Inferior parietal cortex (tissue), 1 donor: Measurements from ENCODE around the gene LHX6.

Source experiments
- DNase-seq: peaks from one replicate; pipeline ENCODE4 v3.0.0-alpha.2; 2016; ENCODE audit errors: extremely low spot score

LHX6 gene

DNA sequence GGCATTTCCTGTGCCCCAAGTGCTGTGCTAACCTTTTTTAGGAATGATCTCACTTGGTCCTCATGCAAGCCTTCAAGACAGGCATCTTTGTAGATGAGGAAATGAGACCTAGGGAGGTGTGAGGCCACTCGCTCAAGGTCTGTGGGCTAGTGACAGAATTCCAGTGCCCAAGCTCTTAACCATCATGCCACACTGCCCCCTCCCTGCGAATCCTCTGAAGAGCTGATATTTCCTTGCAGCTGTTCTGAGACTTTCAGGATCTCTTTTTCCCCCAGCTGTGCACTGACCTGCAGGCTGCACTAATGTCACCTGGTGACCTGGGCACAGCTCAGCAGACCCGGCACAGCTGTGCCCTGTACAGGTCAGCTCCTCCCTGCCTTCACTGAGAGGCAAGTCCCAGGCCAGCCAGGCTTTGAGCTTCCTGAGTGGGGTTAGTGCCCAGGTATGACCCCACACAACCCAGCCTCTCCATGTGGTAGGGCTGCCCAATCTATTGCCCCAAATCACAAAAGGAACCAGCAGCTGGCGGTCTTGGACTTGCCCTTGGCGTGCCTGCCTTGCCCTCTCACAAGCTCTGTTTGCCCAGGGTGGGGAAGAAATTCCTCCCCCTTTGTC, 36.4 kb downstream of the LHX6 start:
- no peak for DNase-seq

DNA sequence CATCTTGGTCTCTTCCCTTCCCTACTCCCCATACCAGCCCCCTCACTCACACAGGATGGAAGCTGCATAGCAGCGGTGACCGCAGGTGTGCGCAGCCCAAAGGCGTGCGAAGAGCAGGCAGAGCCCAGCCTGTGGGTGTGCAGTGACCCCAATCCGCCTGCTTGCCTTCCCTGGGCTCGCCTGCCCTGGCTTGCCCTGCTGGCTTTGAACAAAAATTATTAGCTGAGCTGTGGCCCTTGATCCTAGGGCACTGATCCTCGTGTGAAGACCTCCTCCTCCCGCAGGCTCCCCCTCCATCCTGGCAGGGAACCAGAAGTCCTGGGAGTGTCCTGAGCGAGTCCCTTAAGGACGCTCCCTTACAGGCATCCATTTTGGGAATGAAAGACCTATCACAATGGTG, 37.2 kb downstream of the LHX6 start:
- DNase-seq, result no peak

DNA sequence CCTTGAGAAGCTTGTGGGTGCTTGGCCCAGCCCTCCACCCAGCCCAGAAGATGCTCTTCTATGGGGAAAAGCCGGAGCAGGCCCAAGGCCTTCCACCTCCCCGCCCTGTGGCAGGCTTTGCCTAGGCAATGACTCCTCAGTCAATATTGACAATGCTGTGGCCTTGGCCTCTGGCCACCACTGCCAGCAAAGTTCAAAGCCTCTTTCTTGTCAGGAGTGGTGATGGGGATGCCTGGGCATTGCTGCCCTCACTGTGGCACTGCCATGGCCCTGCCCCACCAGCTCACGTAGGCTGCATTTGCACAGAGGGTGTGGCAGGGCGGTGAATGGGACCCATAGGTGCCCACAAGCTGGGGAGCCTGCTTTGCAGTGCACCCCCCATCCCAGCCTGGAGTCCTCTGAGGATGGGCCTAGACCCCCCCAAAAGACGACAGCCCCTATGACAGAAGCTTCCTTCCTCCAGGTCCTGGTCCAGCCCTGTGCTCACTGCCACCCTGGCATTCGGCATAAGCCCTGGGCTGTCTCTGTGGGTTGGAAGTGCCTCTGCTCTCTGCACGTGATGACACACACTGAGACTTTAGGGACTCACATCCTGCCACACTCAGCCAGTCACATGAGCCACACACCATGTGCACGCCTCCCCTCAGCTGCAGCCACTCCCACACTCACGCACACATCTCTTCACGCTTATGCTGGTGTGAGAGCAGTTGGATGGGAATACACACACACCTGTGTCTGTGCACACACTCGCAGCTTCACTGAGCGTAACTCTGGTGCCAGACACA, 38.0 kb downstream of the LHX6 start:
- peak; percentile 15 for DNase-seq

DNA sequence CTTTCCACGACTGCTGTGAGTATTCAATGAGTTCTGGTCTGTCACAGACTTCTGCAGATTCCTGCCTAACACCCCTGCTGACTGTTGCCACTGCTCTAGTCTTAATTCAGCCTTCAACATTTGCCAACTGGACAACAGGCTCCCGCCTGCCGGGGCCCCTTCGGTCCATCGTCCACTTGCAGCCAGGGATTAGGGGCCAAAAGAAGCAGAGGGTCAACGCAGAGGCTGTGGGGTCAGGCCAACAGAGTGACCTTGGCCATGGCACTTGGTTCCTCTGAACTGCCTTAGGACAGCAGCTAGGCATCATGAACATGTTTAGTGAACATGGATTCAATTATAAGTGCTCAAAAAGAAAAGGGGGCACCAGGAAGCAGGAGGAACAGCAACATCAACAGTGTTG, 40.4 kb downstream of the LHX6 start:
- DNase-seq, result no peak

DNA sequence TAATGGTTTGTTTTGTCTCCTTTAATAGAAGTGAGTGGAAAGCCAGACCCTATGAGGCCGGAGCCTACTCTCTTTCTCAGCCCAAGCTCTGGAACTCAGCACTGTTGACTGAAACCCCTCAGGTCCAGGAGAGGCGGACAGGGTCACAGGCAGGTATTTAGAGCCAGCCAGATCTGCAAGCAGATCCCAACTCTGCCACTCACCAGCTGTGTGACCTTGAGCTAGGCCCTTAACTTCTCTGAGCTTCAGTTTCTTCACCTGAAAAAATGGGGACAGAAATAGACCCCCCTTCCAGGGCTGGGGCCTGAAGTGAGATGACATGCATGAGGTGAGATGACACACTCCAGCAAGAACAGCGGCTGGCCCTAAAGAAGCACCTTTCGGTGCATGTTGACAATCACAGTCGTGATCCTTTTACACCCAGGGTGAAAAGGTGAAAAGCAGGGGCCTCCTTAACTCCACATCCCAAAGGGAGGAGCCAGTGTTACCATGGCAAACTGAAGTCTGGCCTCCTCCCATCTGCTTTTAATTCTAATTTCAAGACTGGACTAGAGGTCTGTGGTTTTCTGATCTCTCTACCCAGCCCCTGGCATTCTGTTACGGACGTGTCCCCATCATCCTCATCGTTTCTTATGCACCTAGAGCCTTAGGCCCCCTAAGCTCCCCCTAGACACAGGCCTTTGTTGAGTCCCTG, 41.8 kb downstream of the LHX6 start:
- no peak for DNase-seq

DNA sequence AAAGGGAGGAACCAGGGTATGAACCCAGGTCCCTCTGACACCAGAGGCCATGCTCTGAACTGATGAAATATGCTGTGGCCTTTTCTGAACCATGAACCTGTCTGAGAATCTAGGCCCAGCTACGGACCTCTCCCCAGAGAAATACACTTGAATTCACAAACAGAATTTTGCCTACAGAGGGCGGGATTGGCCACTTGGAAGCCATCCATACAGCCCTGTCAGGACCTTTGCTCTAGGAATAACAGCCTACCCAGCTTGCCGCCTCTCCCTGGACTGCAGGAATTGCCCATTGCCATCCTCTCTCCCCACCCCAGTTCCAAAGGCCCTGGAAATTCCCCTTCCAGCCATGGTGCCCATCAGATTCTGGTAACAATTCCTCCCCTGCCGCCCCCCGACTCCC, 42.5 kb downstream of the LHX6 start:
- no peak for DNase-seq

DNA sequence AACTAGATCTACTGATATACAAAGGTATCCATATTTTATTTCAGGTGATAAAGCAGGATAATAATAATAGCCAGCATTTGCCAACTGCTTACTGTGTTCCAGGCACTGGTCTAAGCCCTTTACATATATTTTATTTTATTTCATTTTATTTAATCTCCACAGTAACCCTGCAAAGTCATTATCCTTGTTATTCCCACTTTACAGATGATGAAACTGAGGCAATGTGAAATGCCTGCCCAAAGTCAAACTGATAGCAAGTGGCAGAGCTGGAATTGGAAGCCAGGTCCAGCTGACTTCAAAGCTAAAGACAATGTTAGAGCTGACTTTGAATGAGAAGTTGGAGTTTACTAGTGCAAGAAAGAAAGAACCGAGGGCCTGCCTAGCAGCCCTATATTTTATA, 44.2 kb downstream of the LHX6 start:
- DNase-seq, result no peak

DNA sequence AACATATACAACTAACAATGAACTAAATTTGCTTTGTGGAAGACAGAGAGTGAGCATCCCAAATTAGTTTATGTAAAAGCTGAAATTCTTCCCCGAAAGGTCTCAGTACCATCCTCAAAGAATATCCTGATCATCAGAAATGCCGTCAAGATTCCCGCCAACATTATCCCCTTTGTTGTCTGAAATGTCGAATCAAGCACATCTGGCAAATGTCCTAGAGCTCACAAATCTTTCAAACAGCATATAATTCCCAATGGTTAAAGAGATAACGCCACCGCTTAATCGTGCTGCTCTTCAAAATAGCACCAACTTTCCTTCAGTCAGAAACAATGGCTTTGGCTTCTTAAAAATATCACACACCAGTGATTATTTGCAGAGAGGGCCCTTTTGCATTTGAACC, 45.3 kb downstream of the LHX6 start:
- DNase-seq, result no peak

DNA sequence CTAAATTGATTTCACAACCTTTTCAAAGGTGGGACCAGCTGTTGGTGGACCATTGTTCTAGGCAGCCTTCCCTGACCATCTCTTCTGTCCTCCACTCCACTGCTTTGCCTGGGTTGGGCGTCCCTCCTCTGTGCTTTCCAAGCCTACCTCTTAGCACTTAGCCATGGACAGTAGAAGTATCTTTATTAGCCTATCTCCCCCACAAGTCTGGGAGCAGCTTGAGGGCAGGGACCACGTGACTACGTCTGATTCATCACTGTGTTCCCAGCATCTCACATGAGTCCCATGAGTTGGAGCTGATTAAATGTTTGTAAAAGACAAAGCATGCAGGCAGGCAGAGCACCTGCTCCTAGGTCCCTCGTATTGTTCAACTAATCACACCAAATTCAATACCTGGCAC, 48.1 kb downstream of the LHX6 start:
- DNase-seq, result no peak

DNA sequence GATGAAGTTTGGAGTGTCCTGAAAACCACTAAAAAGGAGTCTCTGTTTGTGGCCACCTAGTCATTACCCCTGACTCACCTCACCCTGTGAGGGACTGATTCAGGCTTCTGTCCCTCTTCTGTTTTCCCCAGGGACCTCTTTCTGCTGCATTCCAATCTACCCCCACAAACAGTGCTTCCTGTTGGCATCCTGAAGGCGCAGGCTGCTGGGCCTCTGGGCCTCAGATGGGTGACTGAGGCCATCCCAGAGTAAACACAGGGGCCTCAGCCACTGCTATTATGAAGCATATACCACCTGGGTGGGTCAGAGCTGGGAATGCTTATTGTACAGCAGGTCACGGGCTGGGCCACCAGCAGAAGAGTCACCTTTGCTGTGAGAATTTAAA, 49.1 kb downstream of the LHX6 start:
- DNase-seq, result no peak

DNA sequence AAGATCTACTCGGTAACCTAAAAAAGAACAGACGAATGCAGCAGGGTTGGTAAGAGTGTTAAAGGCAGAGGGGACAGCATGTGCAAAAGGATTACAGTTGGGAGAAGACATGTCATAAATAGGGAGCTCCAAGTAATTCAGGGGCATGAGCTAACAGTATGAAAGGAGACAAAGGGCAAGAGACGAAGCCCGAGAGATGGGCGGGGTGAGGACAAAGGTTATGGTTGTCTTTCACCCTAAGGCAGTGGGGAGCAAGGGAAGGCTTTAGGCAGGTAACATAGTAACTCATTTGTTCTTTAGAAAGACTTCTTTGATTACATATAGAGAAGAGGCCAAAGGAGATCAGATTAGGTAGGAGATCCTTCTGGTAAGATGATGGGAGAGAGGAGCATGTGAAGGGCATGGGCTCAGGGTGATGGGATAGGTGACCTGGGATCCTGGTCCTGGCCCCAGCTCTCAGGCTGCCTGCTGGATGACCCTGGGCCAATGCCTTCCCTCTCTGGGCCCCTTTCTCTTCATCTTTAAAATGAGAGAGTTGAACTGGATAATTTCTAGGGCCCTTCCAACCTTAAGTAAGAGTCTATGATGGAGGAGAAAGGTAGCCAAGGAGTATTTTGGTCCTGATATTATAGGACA, 49.6 kb downstream of the LHX6 start:
- DNase-seq, result no peak

DNA sequence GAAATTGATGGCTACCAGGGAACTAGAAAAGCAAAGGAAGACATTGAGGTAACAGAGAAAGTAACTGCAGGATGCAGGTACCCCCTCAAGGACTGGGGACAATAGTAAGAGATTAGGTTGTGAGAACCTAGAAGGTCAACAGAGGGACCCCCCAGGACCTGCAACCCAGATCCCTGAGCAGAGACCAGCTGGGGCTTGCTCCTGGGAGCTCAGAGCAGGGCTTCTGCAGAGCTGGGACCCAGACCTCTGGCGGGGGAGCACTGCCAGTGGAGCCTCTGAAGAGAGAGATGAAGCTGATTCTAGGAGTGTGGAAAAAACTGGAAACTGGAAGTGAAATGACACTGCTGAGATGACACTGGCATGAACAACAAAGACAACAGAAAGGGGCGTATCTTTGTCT, 51.8 kb downstream of the LHX6 start:
- no peak for DNase-seq

DNA sequence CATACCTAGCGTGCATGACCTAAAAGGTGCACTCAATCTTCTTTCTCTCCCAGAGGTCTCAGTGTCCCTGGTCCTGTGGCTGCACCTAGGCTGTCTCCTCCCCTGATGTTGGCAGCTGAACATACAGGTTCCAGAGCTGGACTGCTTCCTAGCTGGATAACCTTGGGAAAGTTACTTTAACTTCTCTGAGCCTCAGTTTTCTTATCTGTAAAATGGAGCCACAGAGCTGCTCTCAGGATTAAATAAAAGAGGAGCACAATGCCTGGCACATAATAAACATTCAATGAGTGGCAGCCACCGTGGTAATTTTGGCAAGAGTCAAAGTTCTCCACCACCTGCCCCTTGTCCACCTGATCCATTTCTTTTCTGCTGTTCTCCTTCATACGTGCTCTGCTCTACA, 55.1 kb downstream of the LHX6 start:
- no peak for DNase-seq

DNA sequence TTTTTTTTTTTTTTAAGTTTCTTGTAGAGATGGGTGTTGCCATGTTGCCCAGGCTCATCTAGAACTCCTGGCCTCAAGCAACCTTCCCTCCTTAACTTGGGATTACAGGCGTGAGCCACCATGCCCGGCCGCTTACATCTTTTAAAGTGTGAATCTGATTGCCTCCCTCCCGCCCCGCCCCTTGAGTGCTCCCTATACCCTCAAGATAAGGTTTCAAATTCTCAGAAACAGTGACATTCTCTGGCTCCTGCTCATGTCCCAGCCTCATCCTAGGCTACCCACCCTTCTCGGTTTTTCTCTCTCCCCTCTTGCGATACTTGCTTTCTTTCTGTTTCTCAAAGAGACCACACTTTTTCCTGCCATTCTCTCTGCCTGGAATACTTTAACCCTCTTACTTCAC, 56.6 kb downstream of the LHX6 start:
- DNase-seq, result no peak

DNA sequence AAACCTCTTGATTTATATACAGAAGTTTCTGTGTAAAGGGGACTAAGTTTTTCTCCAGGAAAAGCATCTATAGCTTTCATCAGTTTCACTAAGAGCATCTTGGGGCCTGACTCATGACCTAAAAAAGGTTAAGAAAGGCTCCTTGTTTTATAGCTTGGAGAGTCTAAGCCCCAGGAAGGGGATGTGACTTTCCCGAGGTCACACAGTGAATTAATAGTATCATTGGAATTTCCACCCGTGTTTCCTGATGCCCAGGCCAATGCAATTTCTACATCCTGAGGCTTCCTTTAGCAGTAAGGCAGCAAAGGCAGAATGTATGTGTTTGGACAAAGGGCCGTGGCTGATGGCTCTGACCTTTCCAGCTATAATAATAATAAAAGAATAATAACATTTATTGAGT, 60.4 kb downstream of the LHX6 start:
- no peak for DNase-seq

DNA sequence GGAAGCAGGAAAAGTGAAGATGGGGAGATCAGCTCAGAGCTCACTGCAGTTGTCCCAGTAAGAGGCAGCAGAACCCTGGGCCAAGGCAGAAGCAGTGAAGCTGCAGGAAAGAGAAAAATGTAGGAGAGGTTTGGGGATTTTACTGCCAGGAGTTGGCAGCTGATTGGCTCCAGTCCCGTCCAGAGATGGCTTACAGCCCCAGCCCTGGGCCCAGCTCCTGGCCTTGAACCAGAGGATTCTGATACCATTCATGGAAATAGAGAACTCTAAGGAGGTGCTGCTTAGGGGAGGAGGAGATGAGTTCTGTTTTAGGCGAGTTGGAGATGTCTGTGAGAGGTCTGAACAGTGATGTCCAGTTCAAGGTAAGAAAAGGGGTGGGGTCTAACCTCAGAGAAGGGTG, 64.5 kb downstream of the LHX6 start:
- no peak for DNase-seq

DNA sequence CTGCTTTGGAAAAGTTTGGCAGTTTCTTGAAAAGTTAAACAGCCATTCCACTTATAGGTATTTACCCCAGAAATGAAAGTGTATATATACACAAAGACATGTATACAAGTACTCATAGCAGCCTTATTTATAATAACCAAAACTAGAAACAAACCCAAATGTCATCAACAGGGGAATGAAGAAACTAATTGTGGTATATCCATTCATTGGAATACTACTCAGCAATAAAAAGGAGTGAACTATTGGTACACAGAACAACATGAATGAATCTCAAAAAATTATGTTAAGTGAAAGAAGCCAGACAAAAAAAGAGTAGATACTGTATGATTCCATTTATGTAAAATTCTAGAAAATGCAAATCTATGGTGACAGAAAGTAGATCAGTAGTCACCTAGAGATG, 66.3 kb downstream of the LHX6 start:
- DNase-seq, result no peak

DNA sequence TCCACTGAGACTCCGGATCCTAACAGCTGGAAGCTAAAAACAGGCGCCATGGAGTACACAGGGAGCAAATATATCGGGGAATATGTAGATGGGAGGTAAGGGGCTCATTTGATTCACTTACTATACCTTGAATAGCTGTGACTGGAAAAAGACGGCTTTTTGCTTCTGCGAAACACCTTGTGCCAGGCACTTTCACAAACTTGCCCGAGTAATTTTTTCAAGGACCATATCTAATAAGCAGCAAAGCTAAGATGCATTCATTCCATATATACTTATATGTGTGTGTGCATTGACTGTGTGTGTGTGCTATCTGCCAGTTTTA, 68.9 kb downstream of the LHX6 start:
- DNase-seq, result no peak

DNA sequence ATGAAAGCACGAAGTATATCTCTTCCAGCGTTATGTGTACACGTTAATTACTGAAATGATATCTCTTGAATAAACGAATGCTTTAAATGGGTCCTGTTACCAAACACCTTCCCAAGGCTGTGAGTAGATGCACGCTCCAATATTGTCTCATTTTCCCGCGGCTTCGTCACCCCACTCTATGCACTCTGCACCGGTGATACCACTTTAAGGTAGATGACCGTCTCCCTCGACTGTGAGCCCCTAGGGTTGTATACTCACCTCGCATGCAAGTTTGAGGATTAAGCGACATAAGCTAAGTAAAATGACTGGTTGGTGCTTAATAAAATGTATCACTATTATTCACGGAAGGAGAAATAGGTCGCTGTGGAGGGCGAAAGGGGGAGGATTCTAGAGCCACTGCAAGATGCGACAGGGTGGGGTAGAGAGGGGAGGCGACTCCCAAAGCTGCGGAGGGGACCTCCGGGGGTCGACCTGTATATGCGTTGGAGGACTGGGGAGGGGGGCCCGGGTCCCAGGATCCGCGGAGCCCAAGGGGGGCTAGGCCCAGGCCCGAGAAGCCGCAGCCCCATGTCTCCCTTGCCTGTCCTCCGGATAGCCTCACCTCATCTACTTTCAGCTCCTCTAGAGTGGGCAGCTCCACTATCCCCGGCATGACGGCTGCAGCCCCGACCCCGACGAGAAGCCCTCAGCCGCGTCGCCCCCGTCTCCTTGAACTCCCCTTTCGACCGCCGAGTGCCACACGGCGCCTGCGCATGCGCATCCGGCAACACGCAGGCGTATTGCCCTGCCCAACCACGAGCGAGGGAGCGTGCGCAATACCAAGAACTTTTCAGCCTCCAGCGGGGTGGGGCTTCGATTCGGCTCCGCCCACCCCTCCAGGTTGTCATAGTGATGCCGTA, 69.5 kb downstream of the LHX6 start, which contains the start of the genes MORN5 and NDUFA8:
Gene MORN5, plus strand, starts transcription at position 883 of the 899 bp plus-strand sequence. CDS start 65 bp downstream, outside the sequence.
Gene NDUFA8, minus strand, starts transcription at position 754 of the 899 bp plus-strand sequence. Its CDS starts 102 bp downstream, at position 652.
- peak; percentile 93 for DNase-seq

DNA sequence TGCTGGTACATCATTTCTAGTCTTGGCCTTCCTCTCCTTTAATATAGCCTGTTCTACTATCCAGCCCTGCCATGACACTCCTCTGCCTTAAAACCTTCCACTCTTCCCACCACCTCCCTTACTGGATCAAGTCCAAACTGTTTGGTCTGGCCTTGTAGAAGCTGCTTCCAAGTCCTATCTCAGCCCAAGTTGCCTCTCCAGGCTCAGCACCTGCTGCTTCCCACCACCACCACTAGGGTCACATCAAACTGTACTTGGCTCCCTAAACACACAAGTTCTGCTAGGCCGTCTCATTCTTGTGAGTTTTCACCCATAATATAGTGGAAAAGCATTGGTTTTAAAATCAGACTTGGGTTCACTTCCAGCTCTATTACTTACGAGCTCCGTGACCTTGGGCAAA, 70.6 kb downstream of the LHX6 start:
- DNase-seq, result no peak

DNA sequence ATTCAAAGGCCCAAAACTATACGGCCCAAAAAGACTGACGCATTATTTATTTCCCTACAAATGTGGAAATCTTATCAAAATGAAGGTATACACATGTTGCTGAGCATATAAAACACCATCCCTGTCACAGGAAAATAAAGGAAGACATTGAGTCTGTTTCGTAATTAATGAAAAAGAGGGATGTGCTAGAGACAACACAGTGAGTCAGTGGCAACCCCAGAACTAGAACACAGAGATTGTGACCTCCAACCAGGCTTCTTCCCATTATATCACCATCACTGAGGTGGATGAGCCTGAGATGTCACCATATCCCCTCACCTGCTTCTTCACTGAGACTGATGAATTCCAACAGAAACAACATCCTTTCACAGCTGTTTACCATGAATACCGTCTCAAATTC, 73.0 kb downstream of the LHX6 start:
- no peak for DNase-seq
